Esophagus muscularis mucosa (tissue), 4 donors: ENCODE measurements around the gene OTOR. TPM values are rescaled to one million over a fixed set of nuclear protein-coding genes. Genes with fewer than 3 reads are reported as not detected.

Experiments used
- DNase-seq: peaks from one replicate; pipeline ENCODE4 v3.0.0-alpha.2; 2017; ENCODE audit errors: extremely low spot score
- H3K27ac ChIP-seq, 4 donors: fragments of 200-600 bp; sonication (generic); replicated peaks in 1 of 4; 1 replicate in 3 of 4; 2 replicates in 1 of 4; pipeline ENCODE4 v1.5.1; 2016 to 2019; ENCODE audit warnings: mild to moderate bottlenecking in 1 of 4
- H3K27me3 ChIP-seq, 4 donors: fragments of 200-600 bp; sonication (generic); one replicate each; pipeline versions ENCODE4 v1.5.1 to v1.6.0; 2016 to 2019
- H3K36me3 ChIP-seq, 4 donors: fragments of 200-600 bp; sonication (generic); one replicate each; pipeline ENCODE4 v1.5.1; 2016 to 2019
- H3K4me1 ChIP-seq, 4 donors: fragments of 200-600 bp; sonication (generic); one replicate each; pipeline ENCODE4 v1.5.1; 2016 to 2019
- H3K4me3 ChIP-seq, 4 donors: fragments of 200-600 bp; sonication (generic); 1 replicate in 2 of 4; 2 replicates in 2 of 4; pipeline ENCODE4 v1.5.1; 2016 to 2019; ENCODE audit warnings: mild to moderate bottlenecking in 4 of 4, moderate library complexity in 1 of 4
- H3K9me3 ChIP-seq, 4 donors: fragments of 200-600 bp; sonication (generic); 1 replicate in 3 of 4; 2 replicates in 1 of 4; pipeline ENCODE4 v1.5.1; 2016 to 2019
- CTCF ChIP-seq, 3 experiments: fragments of 200-600 bp in 2 of 3; fragments of 450-650 bp in 1 of 3; sonication (generic) in 2 of 3; IDR thresholded peaks; one replicate each; pipeline ENCODE4 v1.5.1; 2017 to 2019; ENCODE audit warnings: antibody characterized with exemption in 3 of 3, mild to moderate bottlenecking in 2 of 3, moderate library complexity in 1 of 3
- EP300 ChIP-seq: sonication (generic); formaldehyde crosslinking; IDR thresholded peaks from one replicate; pipeline ENCODE4 v1.6.1; 2017; ENCODE audit warnings: antibody characterized with exemption
- POLR2A ChIP-seq: fragments of 450-650 bp; IDR thresholded peaks from one replicate; pipeline ENCODE4 v1.6.1; 2017; ENCODE audit warnings: antibody characterized with exemption, moderate library complexity, mild to moderate bottlenecking, low read depth
- POLR2AphosphoS5 ChIP-seq, 2 donors: sonication (generic); formaldehyde crosslinking; IDR thresholded peaks; one replicate each; pipeline ENCODE4 v1.6.1; 2017; ENCODE audit warnings: antibody characterized with exemption in 2 of 2
- WGBS: methylation state at CpG from one replicate; pipeline ENCODE4 v1.1.5; 2018; 5-methylcytosine and 5-hydroxymethylcytosine counted together
- intact Hi-C: fragments of 100-400 bp; cut with DNase I; formaldehyde crosslinking; loops from one replicate; pipeline ENCODE4 v1.15.1; 2023
- total RNA-seq, 4 donors: library from RNA; depleted of rRNA; stranded (reverse); fragments of >200 nt; gene quantifications; one replicate each; pipeline versions ENCODE4 v1.1.0 to v1.2.1, GENCODE V29; 2016

The OTOR gene
- not detected for total RNA-seq

- no peak for TF ChIP-seq EP300
- TF ChIP-seq POLR2A, result no peak
- no peak for TF ChIP-seq POLR2AphosphoS5 (IDR thresholded peaks at IDR 0.05)
- TF ChIP-seq CTCF (IDR thresholded peaks at IDR 0.05), result no peak
- Histone ChIP-seq H3K27me3 (peaks cover 0 to 11% (median 0%) of the 10 kb centered on the region in 4 donors), H3K27ac (no peak within 1 kb of the TSS), H3K9me3 (no peaks in the 10 kb centered on the region), H3K4me3 (no peak within 1 kb of the TSS), H3K4me1 (no peaks in the 10 kb centered on the region), H3K36me3 (no peaks in the 10 kb centered on the region)
- 71% methylated on average over 5 of the region's 5 CpGs for WGBS
- no peak for DNase-seq
- intact Hi-C loops, result no loop called here
Observed at GRCh38 chr20:16748308-16748900, at the start of gene OTOR. TSS of gene OTOR (plus strand) at chr20:16748358. CDS start at chr20:16748402, 44 bp downstream.

- WGBS, result 73% methylated on average over 4 of the region's 4 CpGs
- Histone ChIP-seq H3K9me3 (no peaks in the 10 kb centered on the region), H3K4me3 (no peak overlapping the region), H3K4me1 (no peaks in the 10 kb centered on the region), H3K36me3 (no peaks in the 10 kb centered on the region), H3K27ac (no peak overlapping the region), H3K27me3 (no peaks in the 10 kb centered on the region)
- intact Hi-C loops, result no loop called here
- TF ChIP-seq EP300, result no peak
- TF ChIP-seq POLR2AphosphoS5 (IDR thresholded peaks at IDR 0.05), result no peak
- no peak for TF ChIP-seq CTCF (IDR thresholded peaks at IDR 0.05)
- no peak for TF ChIP-seq POLR2A
- DNase-seq, result no peak
Observed at GRCh38 chr20:16699293-16699692, 48.9 kb upstream of the OTOR start.

GRCh38 chr20:16701296-16701695 is 46.9 kb upstream of the OTOR start:
- Histone ChIP-seq H3K27me3 (no peaks in the 10 kb centered on the region), H3K9me3 (no peaks in the 10 kb centered on the region), H3K36me3 (no peaks in the 10 kb centered on the region), H3K27ac (no peak overlapping the region), H3K4me3 (no peak overlapping the region), H3K4me1 (no peaks in the 10 kb centered on the region)
- 87% methylated on average over 3 of the region's 3 CpGs for WGBS
- intact Hi-C loops, result no loop called here
- no peak for DNase-seq
- TF ChIP-seq POLR2AphosphoS5 (IDR thresholded peaks at IDR 0.05), result no peak
- TF ChIP-seq CTCF (IDR thresholded peaks at IDR 0.05), result peak in 1 of 3 experiments; percentile 16
- no peak for TF ChIP-seq POLR2A

GRCh38 chr20:16703570-16703969 is 44.6 kb upstream of the OTOR start:
- TF ChIP-seq CTCF (IDR thresholded peaks at IDR 0.05) (no peak), EP300 (no peak), POLR2AphosphoS5 (IDR thresholded peaks at IDR 0.05) (no peak), POLR2A (no peak)
- intact Hi-C loops, result no loop called here
- DNase-seq, result no peak
- WGBS, result 79% methylated on average over 4 of the region's 4 CpGs
- no peaks in the 10 kb centered on the region for H3K9me3 ChIP-seq
- no peak overlapping the region for H3K27ac ChIP-seq
- no peak overlapping the region for H3K4me3 ChIP-seq
- no peaks in the 10 kb centered on the region for H3K27me3 ChIP-seq
- no peaks in the 10 kb centered on the region for H3K36me3 ChIP-seq
- H3K4me1 ChIP-seq, result no peaks in the 10 kb centered on the region

- H3K4me3 ChIP-seq, result no peak overlapping the region
- no peak overlapping the region for H3K27ac ChIP-seq
- no peaks in the 10 kb centered on the region for H3K9me3 ChIP-seq
- no peak for DNase-seq
- no peaks in the 10 kb centered on the region for H3K27me3 ChIP-seq
- 81% methylated on average over 3 of the region's 3 CpGs for WGBS
- H3K36me3 ChIP-seq, result no peaks in the 10 kb centered on the region
- no peak for TF ChIP-seq EP300
- H3K4me1 ChIP-seq, result no peaks in the 10 kb centered on the region
- intact Hi-C loops, result no loop called here
Observed at GRCh38 chr20:16707674-16708073, 40.5 kb upstream of the OTOR start.
